ENCODE results near the gene CAV1.

The CAV1 gene

GRCh38 chr7:116554911-116555310, 30.1 kb downstream of the CAV1 start:
- H3K4me3 ChIP-seq (ENCODE audit: low read depth, low read length) = no peak overlapping the region
- no peak for DNase-seq (ENCODE audit: low read depth)
- no peak for TF ChIP-seq CTCF (conservative IDR thresholded peaks at IDR 0.05; ENCODE audit: low read depth, low read length)

GRCh38 chr7:116557066-116557585, 32.3 kb downstream of the CAV1 start:
- no peak for DNase-seq (ENCODE audit: low read depth)
- no peak for TF ChIP-seq CTCF (conservative IDR thresholded peaks at IDR 0.05; ENCODE audit: low read depth, low read length)
- H3K4me3 ChIP-seq (ENCODE audit: low read depth, low read length) = no peak overlapping the region

DNA sequence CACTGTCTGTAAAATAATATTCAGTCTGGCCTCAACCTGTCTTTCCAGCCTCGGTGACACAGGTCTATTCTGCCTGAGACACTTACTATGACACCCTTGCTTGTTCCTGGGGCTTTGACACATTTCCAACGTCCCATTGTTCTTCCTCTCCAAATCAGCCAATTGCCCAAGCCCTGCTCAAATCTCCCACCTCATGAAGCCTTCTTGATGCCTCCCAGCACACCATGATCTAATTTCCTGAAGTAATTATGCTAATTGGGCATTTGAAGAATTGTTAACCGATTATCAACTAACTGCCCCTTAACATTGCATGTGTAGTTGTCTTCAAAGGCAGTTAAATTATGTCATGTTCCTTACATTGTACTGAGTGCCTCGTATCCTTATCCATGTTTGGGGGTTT, 33.1 kb downstream of the CAV1 start:
- no peak for DNase-seq (ENCODE audit: low read depth)
- no peak overlapping the region for H3K4me3 ChIP-seq (ENCODE audit: low read depth, low read length)
- no peak for TF ChIP-seq CTCF (conservative IDR thresholded peaks at IDR 0.05; ENCODE audit: low read depth, low read length)

DNA sequence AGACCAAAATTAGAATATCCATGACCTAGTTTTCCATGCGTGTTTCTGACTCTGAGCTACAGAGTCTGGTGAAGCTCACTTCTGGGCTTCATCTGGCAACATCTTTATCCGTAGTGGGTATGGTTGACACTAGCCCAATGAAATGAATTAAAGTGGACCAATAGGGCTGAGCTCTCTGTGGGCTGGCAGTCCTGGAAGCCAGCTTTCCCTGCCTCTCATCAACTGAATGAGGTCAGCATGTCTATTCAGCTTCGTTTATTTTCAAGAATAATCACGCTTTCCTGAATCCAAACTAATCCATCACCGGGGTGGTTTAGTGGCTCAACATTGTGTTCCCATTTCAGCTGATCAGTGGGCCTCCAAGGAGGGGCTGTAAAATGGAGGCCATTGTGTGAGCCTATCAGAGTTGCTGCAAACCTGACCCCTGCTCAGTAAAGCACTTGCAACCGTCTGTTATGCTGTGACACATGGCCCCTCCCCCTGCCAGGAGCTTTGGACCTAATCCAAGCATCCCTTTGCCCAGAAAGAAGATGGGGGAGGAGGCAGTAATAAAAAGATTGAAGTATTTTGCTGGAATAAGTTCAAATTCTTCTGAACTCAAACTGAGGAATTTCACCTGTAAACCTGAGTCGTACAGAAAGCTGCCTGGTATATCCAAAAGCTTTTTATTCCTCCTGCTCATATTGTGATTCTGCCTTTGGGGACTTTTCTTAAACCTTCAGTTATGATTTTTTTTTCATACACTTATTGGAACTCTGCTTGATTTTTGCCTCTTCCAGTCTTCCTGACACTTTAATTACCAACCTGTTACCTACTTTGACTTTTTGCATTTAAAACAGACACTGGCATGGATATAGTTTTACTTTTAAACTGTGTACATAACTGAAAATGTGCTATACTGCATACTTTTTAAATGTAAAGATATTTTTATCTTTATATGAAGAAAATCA, 35.5 kb downstream of the CAV1 start:
- no peak for DNase-seq (ENCODE audit: low read depth)
- no peak for TF ChIP-seq CTCF (conservative IDR thresholded peaks at IDR 0.05; ENCODE audit: low read depth, low read length)
- H3K4me3 ChIP-seq (ENCODE audit: low read depth, low read length) = no peak overlapping the region

DNA sequence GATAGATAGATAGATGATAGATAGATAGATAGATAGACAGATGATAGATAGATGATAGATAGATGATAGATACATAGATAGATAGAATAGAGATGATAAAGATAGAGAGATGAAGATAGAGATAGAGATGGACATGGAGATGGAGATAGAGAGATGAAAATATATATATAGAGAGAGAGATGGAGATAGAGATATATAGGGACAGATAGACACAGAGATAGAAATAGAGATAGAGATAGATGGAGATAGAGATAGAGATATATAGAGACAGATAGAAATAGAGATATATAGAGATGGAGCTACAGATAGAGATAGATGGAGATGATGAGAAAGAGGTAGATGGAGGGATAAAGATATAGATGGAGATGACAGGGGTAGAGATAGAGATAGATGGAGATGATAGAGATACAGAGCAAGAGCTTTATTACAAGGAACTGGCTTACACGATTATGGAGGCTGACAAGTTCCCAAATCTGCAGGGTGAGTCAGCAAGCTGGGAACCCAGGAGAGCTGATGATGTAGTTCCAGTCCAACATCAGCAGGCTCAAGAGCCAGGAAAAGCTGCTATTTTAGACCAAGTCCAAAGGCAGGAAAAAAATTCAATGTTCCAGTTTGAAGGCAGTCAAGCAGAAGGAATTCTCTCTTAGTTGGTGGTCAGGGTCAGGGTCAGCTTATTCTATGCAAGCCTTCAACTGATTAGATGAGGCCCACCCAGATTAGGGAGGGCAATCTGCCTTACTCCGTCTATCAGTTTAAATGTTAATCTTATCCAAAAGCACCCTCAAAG, 37.1 kb downstream of the CAV1 start:
- no peak for DNase-seq (ENCODE audit: low read depth)
- TF ChIP-seq CTCF (conservative IDR thresholded peaks at IDR 0.05; ENCODE audit: low read depth, low read length) = no peak
- H3K4me3 ChIP-seq (ENCODE audit: low read depth, low read length) = no peak overlapping the region

GRCh38 chr7:116562529-116563121, 37.8 kb downstream of the CAV1 start:
- TF ChIP-seq CTCF (conservative IDR thresholded peaks at IDR 0.05; ENCODE audit: low read depth, low read length) = no peak
- DNase-seq (ENCODE audit: low read depth) = no peak
- no peak overlapping the region for H3K4me3 ChIP-seq (ENCODE audit: low read depth, low read length)

Measured in choroid plexus epithelial cell (primary cell).